Mononuclear cell (primary cell): ENCODE measurements around the gene SHISAL2A. TPM values are rescaled to one million over a fixed set of nuclear protein-coding genes. Genes with fewer than 3 reads are reported as not detected.
"Not testable (repeated sequence)": the region's sequence is repeated elsewhere in the genome, so short reads cannot be mapped to it uniquely, and the experiment has no call there.

Experiments used
- H3K27me3 ChIP-seq: 2 replicates; pipeline ENCODE4 v1.6.0; 2011; ENCODE audit warnings: low read length, control low read depth; ENCODE audit not compliant: insufficient read depth
- H3K4me1 ChIP-seq: 2 replicates; pipeline ENCODE4 v1.5.1; 2011; ENCODE audit warnings: mild to moderate bottlenecking, low read length, control low read depth; ENCODE audit not compliant: insufficient read depth
- H3K4me3 ChIP-seq: 2 replicates; pipeline ENCODE4 v1.5.1; 2011; ENCODE audit warnings: mild to moderate bottlenecking, low read length, moderate library complexity
- H3K9me3 ChIP-seq: 2 replicates; pipeline ENCODE4 v1.5.1; 2011; ENCODE audit warnings: low read depth, mild to moderate bottlenecking, control low read depth, low read length
- total RNA-seq: library from RNA; depleted of rRNA; stranded (reverse); fragments of >200 nt; gene quantifications from one replicate; pipeline ENCODE4 v1.2.3, GENCODE V29; 2012

Gene SHISAL2A
- total RNA-seq, 1 donor, result 13.1 TPM

GRCh38 chr1:52679048-52679447 is 46.1 kb downstream of the SHISAL2A start:
- H3K27me3 ChIP-seq, result no peaks in the 10 kb centered on the region

DNA sequence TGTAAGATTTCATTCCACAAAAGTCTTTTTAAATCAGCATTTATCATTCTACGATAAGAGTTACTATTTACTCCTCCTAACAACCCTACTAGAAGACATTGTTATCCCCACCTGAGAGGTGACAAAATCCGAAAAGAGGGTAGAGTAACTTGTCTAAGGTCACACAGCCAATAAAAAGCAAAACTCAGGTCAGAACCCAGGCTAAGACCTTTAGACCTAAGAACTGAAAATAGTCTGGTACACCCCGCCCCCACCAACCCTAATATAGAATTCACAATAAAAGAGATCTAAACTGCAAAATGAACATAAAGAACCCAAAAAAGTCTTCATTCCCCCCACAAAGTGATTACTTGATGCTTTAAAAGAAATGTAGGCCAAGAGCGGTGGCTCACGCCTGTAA is 46.5 kb downstream of the SHISAL2A start:
- Histone ChIP-seq H3K4me3 (no peak overlapping the region), H3K9me3 (no peaks in the 10 kb centered on the region), H3K27me3 (no peaks in the 10 kb centered on the region), H3K4me1 (peaks cover 3% of the 10 kb centered on the region)

More at GRCh38 chr1:52679048-52679447, 46.1 kb downstream of the SHISAL2A start:
- H3K4me1 ChIP-seq, result peaks cover 5% of the 10 kb centered on the region
- H3K9me3 ChIP-seq, result no peaks in the 10 kb centered on the region
- H3K4me3 ChIP-seq, result no peak overlapping the region

DNA sequence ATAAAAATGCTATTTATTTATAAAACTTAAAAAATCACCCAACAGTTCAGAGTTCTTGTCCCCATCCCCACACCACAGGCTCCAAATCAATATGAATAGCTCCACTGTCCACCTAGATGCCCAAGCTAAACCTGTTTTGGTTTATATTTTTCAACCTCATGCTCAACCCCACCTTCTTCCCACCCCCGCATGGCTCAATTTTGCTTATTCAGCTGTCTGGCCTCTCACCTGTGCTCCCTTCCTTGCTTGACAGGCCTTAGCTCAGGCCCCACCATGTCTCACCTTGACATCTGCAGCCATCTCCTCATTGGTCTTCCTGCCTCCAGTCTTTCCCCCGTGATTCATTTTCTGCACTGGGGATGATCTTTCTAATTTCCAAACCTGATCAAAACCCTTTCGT is 47.4 kb downstream of the SHISAL2A start:
- H3K4me1 ChIP-seq, result no peaks in the 10 kb centered on the region
- no peaks in the 10 kb centered on the region for H3K9me3 ChIP-seq
- no peak overlapping the region for H3K4me3 ChIP-seq
- H3K27me3 ChIP-seq, result no peaks in the 10 kb centered on the region

DNA sequence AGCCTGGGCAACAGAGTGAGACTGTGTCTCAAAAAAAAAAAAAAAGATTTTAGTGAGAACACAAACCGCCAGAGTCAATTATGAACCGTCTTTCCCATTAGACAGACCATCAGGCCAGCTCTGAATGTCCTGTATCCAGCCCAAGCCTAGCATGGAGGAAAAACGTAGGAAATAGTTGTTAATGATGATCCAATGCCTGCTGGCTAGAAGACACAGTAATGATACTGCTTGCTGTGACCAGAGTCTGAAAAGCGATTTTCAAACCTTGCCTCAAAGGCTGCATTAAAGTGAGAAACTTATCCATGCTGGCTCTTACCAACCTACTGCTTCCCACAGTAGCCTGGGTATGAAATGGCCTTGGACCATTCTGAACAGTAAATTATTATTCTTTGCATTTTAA is 48.2 kb downstream of the SHISAL2A start:
- H3K9me3 ChIP-seq, result no peaks in the 10 kb centered on the region
- H3K27me3 ChIP-seq, result no peaks in the 10 kb centered on the region
- peaks cover 6% of the 10 kb centered on the region for H3K4me1 ChIP-seq
- H3K4me3 ChIP-seq, result no peak overlapping the region

- Histone ChIP-seq H3K4me1 (peaks cover 7% of the 10 kb centered on the region), H3K4me3 (no peak overlapping the region), H3K9me3 (no peaks in the 10 kb centered on the region), H3K27me3 (no peaks in the 10 kb centered on the region)
Observed at GRCh38 chr1:52683367-52683940, 50.5 kb downstream of the SHISAL2A start.

DNA sequence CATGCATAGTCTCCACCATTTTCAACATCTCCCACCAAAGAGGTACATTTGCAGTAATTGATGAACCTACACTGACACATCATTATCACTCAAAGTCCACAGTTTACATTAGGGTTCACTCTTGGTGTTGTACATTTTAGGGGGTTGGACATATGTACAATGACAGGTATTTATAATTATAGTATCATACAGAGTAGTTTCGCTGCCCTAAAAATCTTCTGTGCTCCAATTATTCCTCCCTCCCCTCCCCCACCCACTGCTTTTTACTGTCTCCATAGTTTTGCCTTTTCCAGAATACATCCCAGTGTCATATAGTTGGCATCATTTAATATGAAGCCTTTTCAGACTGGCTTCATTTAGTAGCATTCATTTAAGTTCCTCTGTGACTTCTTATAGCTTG is 51.6 kb downstream of the SHISAL2A start:
- Histone ChIP-seq H3K4me3 (no peak overlapping the region), H3K4me1 (peaks cover 7% of the 10 kb centered on the region), H3K27me3 (no peaks in the 10 kb centered on the region), H3K9me3 (no peaks in the 10 kb centered on the region)

GRCh38 chr1:52686261-52686751 is 53.3 kb downstream of the SHISAL2A start:
- not testable (repeated sequence) for H3K27me3 ChIP-seq, H3K4me1 ChIP-seq, H3K9me3 ChIP-seq, H3K4me3 ChIP-seq

- Histone ChIP-seq H3K9me3 (no peaks in the 10 kb centered on the region), H3K4me1 (peaks cover 7% of the 10 kb centered on the region), H3K4me3 (no peak overlapping the region), H3K27me3 (no peaks in the 10 kb centered on the region)
Observed at GRCh38 chr1:52686830-52687229, 53.9 kb downstream of the SHISAL2A start.

GRCh38 chr1:52691821-52692220 is 58.9 kb downstream of the SHISAL2A start:
- H3K9me3 ChIP-seq, result no peaks in the 10 kb centered on the region
- no peaks in the 10 kb centered on the region for H3K4me1 ChIP-seq
- H3K4me3 ChIP-seq, result no peak overlapping the region
- no peaks in the 10 kb centered on the region for H3K27me3 ChIP-seq

DNA sequence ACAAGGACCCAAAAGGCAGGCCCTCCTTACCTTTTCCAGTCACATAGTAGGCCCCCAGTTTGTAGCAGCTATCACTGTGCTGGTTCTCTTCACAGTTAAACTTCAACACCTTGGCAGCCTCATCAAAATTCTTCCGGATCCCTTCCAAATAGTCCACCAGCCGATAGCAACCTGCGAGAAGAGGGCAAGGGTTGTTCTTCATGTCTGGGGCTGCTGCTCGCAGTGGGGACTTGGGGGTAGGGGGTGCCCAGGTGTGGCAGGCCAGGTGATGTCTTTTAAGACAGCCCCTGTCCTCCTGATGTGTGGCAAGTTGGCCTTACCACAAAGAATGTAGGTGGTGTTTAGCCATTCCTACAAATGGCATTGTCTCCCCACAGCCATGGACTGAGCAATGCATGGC is 59.7 kb downstream of the SHISAL2A start:
- no peaks in the 10 kb centered on the region for H3K9me3 ChIP-seq
- peaks cover 7% of the 10 kb centered on the region for H3K4me1 ChIP-seq
- no peak overlapping the region for H3K4me3 ChIP-seq
- H3K27me3 ChIP-seq, result no peaks in the 10 kb centered on the region

DNA sequence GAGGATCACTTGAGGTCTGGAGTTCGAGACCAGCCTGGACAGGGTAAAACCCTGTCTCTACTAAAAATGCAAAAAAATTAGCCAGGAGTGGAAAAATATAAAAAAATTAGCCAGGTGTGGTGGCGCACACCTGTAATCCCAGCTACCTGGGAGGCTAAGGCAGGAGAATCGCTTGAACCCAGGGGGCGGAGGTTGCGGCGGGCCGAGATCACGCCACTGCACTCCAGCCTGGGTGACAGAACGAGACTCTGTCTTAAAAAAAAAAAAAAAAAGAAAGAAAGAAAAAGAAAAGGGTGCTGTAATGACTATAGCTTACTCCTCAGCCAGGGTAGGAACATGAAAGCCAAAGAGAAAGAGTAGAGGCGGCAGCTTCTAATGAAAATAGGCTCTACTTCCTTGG is 60.4 kb downstream of the SHISAL2A start:
- not testable (repeated sequence) for H3K9me3 ChIP-seq, H3K27me3 ChIP-seq, H3K4me3 ChIP-seq, H3K4me1 ChIP-seq

DNA sequence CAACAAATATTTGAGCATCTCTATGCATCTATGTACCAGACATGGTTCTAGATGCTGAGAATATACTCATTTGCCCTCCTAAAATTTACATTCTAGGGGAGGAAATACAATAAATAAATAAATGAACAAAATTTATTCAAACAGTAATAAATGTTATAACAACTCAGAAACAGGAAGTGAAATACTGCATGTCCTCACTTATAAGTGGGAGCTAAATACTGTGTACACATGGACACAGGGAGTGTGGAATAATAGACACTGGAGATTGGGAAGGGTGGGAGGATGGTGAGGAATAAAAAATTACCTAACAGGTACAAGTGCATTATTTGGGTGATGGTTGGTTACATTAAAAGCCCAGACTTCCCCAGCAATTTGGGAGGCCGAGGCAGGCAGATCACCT is 60.9 kb downstream of the SHISAL2A start:
- H3K4me1 ChIP-seq, result peaks cover 7% of the 10 kb centered on the region
- H3K27me3 ChIP-seq, result no peaks in the 10 kb centered on the region
- H3K9me3 ChIP-seq, result no peaks in the 10 kb centered on the region
- H3K4me3 ChIP-seq, result no peak overlapping the region

- H3K9me3 ChIP-seq, result no peaks in the 10 kb centered on the region
- no peaks in the 10 kb centered on the region for H3K27me3 ChIP-seq
- H3K4me3 ChIP-seq, result no peak overlapping the region
- peaks cover 7% of the 10 kb centered on the region for H3K4me1 ChIP-seq
Observed at GRCh38 chr1:52695627-52696026, 62.7 kb downstream of the SHISAL2A start.

GRCh38 chr1:52697795-52698674 is 65.1 kb downstream of the SHISAL2A start, which contains the start of gene COA7:
Gene COA7, minus strand, starts transcription at chr1:52698347. Its CDS starts 21 bp downstream, at chr1:52698326.
- H3K4me3 ChIP-seq, result peak within 1 kb of the TSS; percentile 80
- H3K27me3 ChIP-seq, result no peaks in the 10 kb centered on the region
- peaks cover 12% of the 10 kb centered on the region for H3K4me1 ChIP-seq
- no peaks in the 10 kb centered on the region for H3K9me3 ChIP-seq

- H3K4me1 ChIP-seq, result peaks cover 40% of the 10 kb centered on the region
- H3K27me3 ChIP-seq, result no peaks in the 10 kb centered on the region
- no peaks in the 10 kb centered on the region for H3K9me3 ChIP-seq
- H3K4me3 ChIP-seq, result peak overlapping the region; percentile 37
Observed at GRCh38 chr1:52702886-52703787, 70.2 kb downstream of the SHISAL2A start.
